KOPT-K1 (cell line): Measurements from ENCODE around the gene KRTAP16-1.
"Not testable (repeated sequence)": the region's sequence is repeated elsewhere in the genome, so short reads cannot be mapped to it uniquely, and the experiment has no call there.

Experiments
- H3K27ac ChIP-seq: fragments of 200-600 bp; sonication (generic); 2 replicates; pipeline ENCODE4 v1.5.1; 2016; ENCODE audit warnings: antibody characterized with exemption, mild to moderate bottlenecking, low read depth, low read length; ENCODE audit not compliant: poor library complexity, severe bottlenecking
- H3K36me3 ChIP-seq: fragments of 200-600 bp; sonication (generic); 2 replicates; pipeline ENCODE4 v1.5.1; 2017; ENCODE audit warnings: antibody characterized with exemption, mild to moderate bottlenecking, low read length, moderate library complexity; ENCODE audit not compliant: insufficient read depth
- H3K9me3 ChIP-seq: fragments of 200-600 bp; sonication (generic); 2 replicates; pipeline ENCODE4 v1.5.1; 2017; ENCODE audit warnings: antibody characterized with exemption, low read length, mild to moderate bottlenecking; ENCODE audit not compliant: insufficient read depth, poor library complexity, severe bottlenecking

KRTAP16-1 gene

GRCh38 chr17:41298458-41299135 lies 10.5 kb downstream of the KRTAP16-1 start:
- Histone ChIP-seq H3K36me3 (no peaks in the 10 kb centered on the region), H3K9me3 (no peaks in the 10 kb centered on the region), H3K27ac (no peak overlapping the region)

- Histone ChIP-seq H3K27ac (no peak overlapping the region), H3K36me3 (no peaks in the 10 kb centered on the region), H3K9me3 (no peaks in the 10 kb centered on the region)
These were observed 12.3 kb downstream of the KRTAP16-1 start for GRCh38 chr17:41296846-41297245.

- Histone ChIP-seq H3K27ac (no peak overlapping the region), H3K9me3 (no peaks in the 10 kb centered on the region), H3K36me3 (no peaks in the 10 kb centered on the region)
These were observed 15.1 kb downstream of the KRTAP16-1 start for GRCh38 chr17:41294016-41294415.

- no peaks in the 10 kb centered on the region for H3K36me3 ChIP-seq
- no peak overlapping the region for H3K27ac ChIP-seq
- no peaks in the 10 kb centered on the region for H3K9me3 ChIP-seq
These were observed 22.1 kb downstream of the KRTAP16-1 start for GRCh38 chr17:41287050-41287449.

GRCh38 chr17:41284546-41284945 lies 24.6 kb downstream of the KRTAP16-1 start:
- H3K27ac ChIP-seq: no peak overlapping the region
- H3K36me3 ChIP-seq: no peaks in the 10 kb centered on the region
- H3K9me3 ChIP-seq: no peaks in the 10 kb centered on the region

- H3K9me3 ChIP-seq: no peaks in the 10 kb centered on the region
- H3K36me3 ChIP-seq: no peaks in the 10 kb centered on the region
- H3K27ac ChIP-seq: no peak overlapping the region
These were observed 25.1 kb downstream of the KRTAP16-1 start for GRCh38 chr17:41284043-41284442.

GRCh38 chr17:41278176-41278955 lies 30.7 kb downstream of the KRTAP16-1 start:
- Histone ChIP-seq H3K27ac (no peak overlapping the region), H3K9me3 (no peaks in the 10 kb centered on the region), H3K36me3 (no peaks in the 10 kb centered on the region)

GRCh38 chr17:41275648-41276190 lies 33.4 kb downstream of the KRTAP16-1 start, which contains the start of gene KRTAP9-7:
Gene KRTAP9-7 (plus strand): TSS chr17:41275698. CDS start chr17:41275698, 0 bp downstream.
- not testable (repeated sequence) for H3K9me3 ChIP-seq, H3K27ac ChIP-seq, H3K36me3 ChIP-seq

GRCh38 chr17:41271858-41272257 lies 37.3 kb downstream of the KRTAP16-1 start:
- H3K36me3 ChIP-seq: no peaks in the 10 kb centered on the region
- H3K9me3 ChIP-seq: no peaks in the 10 kb centered on the region
- no peak overlapping the region for H3K27ac ChIP-seq

GRCh38 chr17:41271323-41271722 lies 37.8 kb downstream of the KRTAP16-1 start:
- not testable (repeated sequence) for H3K36me3 ChIP-seq, H3K27ac ChIP-seq, H3K9me3 ChIP-seq

GRCh38 chr17:41267711-41268110 lies 41.4 kb downstream of the KRTAP16-1 start:
- Histone ChIP-seq H3K9me3 (no peaks in the 10 kb centered on the region), H3K27ac (no peak overlapping the region), H3K36me3 (no peaks in the 10 kb centered on the region)

- Histone ChIP-seq H3K27ac (no peak within 1 kb of the TSS), H3K9me3 (no peaks in the 10 kb centered on the region), H3K36me3 (no peaks in the 10 kb centered on the region)
These were observed 44.0 kb downstream of the KRTAP16-1 start, which contains the start of gene KRTAP9-6 for GRCh38 chr17:41265078-41265477. Gene KRTAP9-6 (plus strand): TSS chr17:41265378. CDS start chr17:41265378, 0 bp downstream.

- H3K27ac ChIP-seq: no peak overlapping the region
- no peaks in the 10 kb centered on the region for H3K9me3 ChIP-seq
- no peaks in the 10 kb centered on the region for H3K36me3 ChIP-seq
These were observed 44.5 kb downstream of the KRTAP16-1 start for GRCh38 chr17:41264599-41264998.

- no peaks in the 10 kb centered on the region for H3K36me3 ChIP-seq
- H3K27ac ChIP-seq: no peak overlapping the region
These were observed 45.9 kb downstream of the KRTAP16-1 start for GRCh38 chr17:41263212-41263611.

GRCh38 chr17:41258406-41258805 lies 50.7 kb downstream of the KRTAP16-1 start:
- no peaks in the 10 kb centered on the region for H3K9me3 ChIP-seq
- no peak overlapping the region for H3K27ac ChIP-seq
- no peaks in the 10 kb centered on the region for H3K36me3 ChIP-seq

More at GRCh38 chr17:41263212-41263611, 45.9 kb downstream of the KRTAP16-1 start:
- no peaks in the 10 kb centered on the region for H3K9me3 ChIP-seq
